Thyroid gland (tissue), 4 donors: ENCODE data around the gene ZGRF1. TPM values are rescaled to one million over a fixed set of nuclear protein-coding genes. Genes with fewer than 3 reads are reported as not detected.

ENCODE experiments used
- DNase-seq, 2 donors: peaks; one replicate each; pipeline ENCODE4 v3.0.0-alpha.2; 2019
- H3K27ac ChIP-seq, 3 donors: fragments of 200-600 bp; sonication (generic); 1 replicate in 2 of 3; 2 replicates in 1 of 3; pipeline ENCODE4 v1.5.1; 2016 to 2019; ENCODE audit warnings: mild to moderate bottlenecking in 1 of 3, moderate library complexity in 1 of 3
- H3K27me3 ChIP-seq: fragments of 200-600 bp; sonication (generic); one replicate; pipeline ENCODE4 v1.5.1; 2019
- H3K36me3 ChIP-seq, 2 donors: fragments of 200-600 bp; sonication (generic); one replicate each; pipeline ENCODE4 v1.5.1; 2016 to 2019
- H3K4me1 ChIP-seq, 2 donors: fragments of 200-600 bp; sonication (generic); one replicate each; pipeline ENCODE4 v1.5.1; 2017 to 2019
- H3K4me3 ChIP-seq, 3 donors: fragments of 200-600 bp; sonication (generic); replicated peaks in 1 of 3; 1 replicate in 2 of 3; 2 replicates in 1 of 3; pipeline ENCODE4 v1.5.1; 2016; ENCODE audit warnings: mild to moderate bottlenecking in 1 of 3
- H3K9me3 ChIP-seq: fragments of 200-600 bp; sonication (generic); one replicate; pipeline ENCODE4 v1.5.1; 2017
- POLR2A ChIP-seq, 2 donors: fragments of 450-650 bp; IDR thresholded peaks; one replicate each; pipeline ENCODE4 v1.6.1; 2017; ENCODE audit warnings: antibody characterized with exemption in 2 of 2, mild to moderate bottlenecking in 2 of 2, moderate library complexity in 1 of 2
- WGBS, 2 donors: methylation state at CpG; one replicate each; pipeline ENCODE4 v1.1.5; 2017; 5-methylcytosine and 5-hydroxymethylcytosine counted together
- intact Hi-C: fragments of 100-400 bp; cut with DNase I; formaldehyde crosslinking; loops from one replicate; pipeline ENCODE4 v1.15.1; 2023
- total RNA-seq, 4 donors: library from RNA; depleted of rRNA; stranded (reverse); fragments of >200 nt; gene quantifications; one replicate each; pipeline ENCODE4 v1.2.3, GENCODE V29; 2016
- TF ChIP-seq, protein P1 (sequence below), 6 experiments: fragments of 200-600 bp in 3 of 6; fragments of 450-650 bp in 3 of 6; sonication (generic) in 3 of 6; IDR thresholded peaks; one replicate each; pipeline ENCODE4 v1.5.1; 2016 to 2019; ENCODE audit warnings: antibody characterized with exemption in 6 of 6, mild to moderate bottlenecking in 2 of 6, inconsistent platforms in 1 of 6, moderate library complexity in 1 of 6

Gene ZGRF1
- total RNA-seq, 4 donors from 2014 or later = 5.2 to 9.0 (median 6.5) TPM

DNA sequence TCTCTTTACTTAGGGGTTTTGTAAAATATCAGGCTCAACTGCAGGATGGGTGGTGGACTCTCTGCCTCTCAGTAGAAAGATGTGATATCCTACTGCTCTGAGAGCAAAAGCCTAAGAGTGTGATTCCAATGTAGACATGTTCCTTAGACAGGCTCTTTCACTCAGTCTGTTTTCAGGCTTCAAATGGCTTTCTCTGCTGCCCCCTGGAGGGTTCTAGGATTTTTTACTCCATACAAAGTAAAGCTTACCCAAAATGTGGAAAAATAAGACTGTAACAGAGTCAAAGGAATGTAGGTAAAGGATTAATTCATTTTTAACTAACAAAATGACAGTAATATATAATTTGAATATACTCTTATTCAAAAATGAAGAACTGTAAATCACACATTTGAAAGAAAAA, 32.1 kb downstream of the ZGRF1 start:
- no peaks in the 10 kb centered on the region for H3K9me3 ChIP-seq
- DNase-seq = peak; percentile 24 to 47
- H3K4me1 ChIP-seq = no peaks in the 10 kb centered on the region
- H3K4me3 ChIP-seq = no peak overlapping the region
- no peak overlapping the region for H3K27ac ChIP-seq
- TF ChIP-seq POLR2A (IDR thresholded peaks at IDR 0.05) = no peak
- TF ChIP-seq, protein P1, sequence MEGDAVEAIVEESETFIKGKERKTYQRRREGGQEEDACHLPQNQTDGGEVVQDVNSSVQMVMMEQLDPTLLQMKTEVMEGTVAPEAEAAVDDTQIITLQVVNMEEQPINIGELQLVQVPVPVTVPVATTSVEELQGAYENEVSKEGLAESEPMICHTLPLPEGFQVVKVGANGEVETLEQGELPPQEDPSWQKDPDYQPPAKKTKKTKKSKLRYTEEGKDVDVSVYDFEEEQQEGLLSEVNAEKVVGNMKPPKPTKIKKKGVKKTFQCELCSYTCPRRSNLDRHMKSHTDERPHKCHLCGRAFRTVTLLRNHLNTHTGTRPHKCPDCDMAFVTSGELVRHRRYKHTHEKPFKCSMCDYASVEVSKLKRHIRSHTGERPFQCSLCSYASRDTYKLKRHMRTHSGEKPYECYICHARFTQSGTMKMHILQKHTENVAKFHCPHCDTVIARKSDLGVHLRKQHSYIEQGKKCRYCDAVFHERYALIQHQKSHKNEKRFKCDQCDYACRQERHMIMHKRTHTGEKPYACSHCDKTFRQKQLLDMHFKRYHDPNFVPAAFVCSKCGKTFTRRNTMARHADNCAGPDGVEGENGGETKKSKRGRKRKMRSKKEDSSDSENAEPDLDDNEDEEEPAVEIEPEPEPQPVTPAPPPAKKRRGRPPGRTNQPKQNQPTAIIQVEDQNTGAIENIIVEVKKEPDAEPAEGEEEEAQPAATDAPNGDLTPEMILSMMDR (IDR thresholded peaks at IDR 0.05) = peak in 4 of 6 experiments; percentile 12 to 61 (median 56)
- H3K36me3 ChIP-seq = peaks cover 0 to 7% of the 10 kb centered on the region in 2 donors
- no peaks in the 10 kb centered on the region for H3K27me3 ChIP-seq
- intact Hi-C loops = no loop called here

- Histone ChIP-seq H3K9me3 (no peaks in the 10 kb centered on the region), H3K4me3 (no peak overlapping the region), H3K4me1 (no peaks in the 10 kb centered on the region), H3K27me3 (no peaks in the 10 kb centered on the region), H3K36me3 (no peaks in the 10 kb centered on the region), H3K27ac (no peak overlapping the region)
- no peak for TF ChIP-seq POLR2A (IDR thresholded peaks at IDR 0.05)
- TF ChIP-seq, protein P1 (IDR thresholded peaks at IDR 0.05) = no peak
- no peak for DNase-seq
- 98% methylated on average over 1 of the region's 1 CpG for WGBS, 2 donors
- intact Hi-C loops = no loop called here
Measured at GRCh38 chr4:112594993-112595392, 41.7 kb downstream of the ZGRF1 start.

DNA sequence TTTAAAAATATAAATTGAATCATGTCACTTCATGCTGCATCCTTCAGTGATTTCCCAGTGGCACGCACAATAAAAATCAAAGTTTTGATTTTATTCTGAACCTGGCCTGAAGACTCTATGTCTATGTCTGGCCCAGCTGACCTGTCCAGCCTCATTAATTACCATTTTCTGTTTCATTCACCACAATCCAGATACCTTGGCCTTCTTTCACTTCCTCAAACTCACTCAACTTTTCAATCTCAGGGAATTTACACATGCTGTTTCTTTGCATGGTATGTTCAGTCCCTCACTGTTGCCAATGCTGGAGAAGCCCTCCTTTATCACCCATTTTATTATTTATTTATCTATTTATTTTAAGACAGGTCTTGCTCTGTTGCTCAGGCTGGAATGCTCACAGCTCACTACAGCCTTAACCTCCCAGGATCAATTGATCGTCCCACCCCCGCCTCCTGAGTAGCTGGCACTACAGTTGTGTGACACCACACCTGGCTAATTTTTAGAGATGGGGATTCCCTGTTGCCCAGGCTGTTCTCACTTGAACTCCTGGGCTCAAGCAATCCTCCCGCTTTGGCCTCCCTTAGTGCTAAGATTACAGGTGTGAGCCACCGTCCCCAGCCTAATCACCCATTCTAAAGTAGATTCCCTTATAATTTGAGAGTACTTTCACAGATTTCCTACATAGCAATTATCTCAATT, 43.1 kb downstream of the ZGRF1 start:
- Histone ChIP-seq H3K4me1 (no peaks in the 10 kb centered on the region), H3K4me3 (no peak overlapping the region), H3K9me3 (no peaks in the 10 kb centered on the region), H3K36me3 (no peaks in the 10 kb centered on the region), H3K27ac (no peak overlapping the region), H3K27me3 (no peaks in the 10 kb centered on the region)
- DNase-seq = no peak
- WGBS, 2 donors = 93 to 98% methylated on average over 5 of the region's 5 CpGs
- TF ChIP-seq, protein P1 (IDR thresholded peaks at IDR 0.05) = no peak
- TF ChIP-seq POLR2A (IDR thresholded peaks at IDR 0.05) = no peak
- intact Hi-C loops = no loop called here

GRCh38 chr4:112592717-112593116, 44.0 kb downstream of the ZGRF1 start:
- Histone ChIP-seq H3K27me3 (no peaks in the 10 kb centered on the region), H3K27ac (no peak overlapping the region), H3K9me3 (no peaks in the 10 kb centered on the region), H3K36me3 (no peaks in the 10 kb centered on the region), H3K4me3 (no peak overlapping the region), H3K4me1 (no peaks in the 10 kb centered on the region)
- TF ChIP-seq, protein P1 (IDR thresholded peaks at IDR 0.05) = no peak
- TF ChIP-seq POLR2A (IDR thresholded peaks at IDR 0.05) = no peak
- intact Hi-C loops = no loop called here
- DNase-seq = no peak

- 50 to 52% methylated on average over 1 of the region's 1 CpG for WGBS, 2 donors
- Histone ChIP-seq H3K27ac (no peak overlapping the region), H3K36me3 (no peaks in the 10 kb centered on the region), H3K4me1 (no peaks in the 10 kb centered on the region), H3K27me3 (no peaks in the 10 kb centered on the region), H3K9me3 (no peaks in the 10 kb centered on the region), H3K4me3 (no peak overlapping the region)
- TF ChIP-seq, protein P1 (IDR thresholded peaks at IDR 0.05) = no peak
- no peak for TF ChIP-seq POLR2A (IDR thresholded peaks at IDR 0.05)
- intact Hi-C loops = no loop called here
- no peak for DNase-seq
Measured at GRCh38 chr4:112591593-112591992, 45.1 kb downstream of the ZGRF1 start.
